Measurements from ENCODE around the gene PHKG1. TPM values are rescaled to one million over a fixed set of nuclear protein-coding genes. Genes with fewer than 3 reads are reported as not detected.
"Not testable (repeated sequence)": the region's sequence is repeated elsewhere in the genome, so short reads cannot be mapped to it uniquely, and the experiment has no call there.

The PHKG1 gene
- total and polyA plus RNA-seq, 4 donors, result 2.9 to 20.5 (median 6.9) TPM

DNA sequence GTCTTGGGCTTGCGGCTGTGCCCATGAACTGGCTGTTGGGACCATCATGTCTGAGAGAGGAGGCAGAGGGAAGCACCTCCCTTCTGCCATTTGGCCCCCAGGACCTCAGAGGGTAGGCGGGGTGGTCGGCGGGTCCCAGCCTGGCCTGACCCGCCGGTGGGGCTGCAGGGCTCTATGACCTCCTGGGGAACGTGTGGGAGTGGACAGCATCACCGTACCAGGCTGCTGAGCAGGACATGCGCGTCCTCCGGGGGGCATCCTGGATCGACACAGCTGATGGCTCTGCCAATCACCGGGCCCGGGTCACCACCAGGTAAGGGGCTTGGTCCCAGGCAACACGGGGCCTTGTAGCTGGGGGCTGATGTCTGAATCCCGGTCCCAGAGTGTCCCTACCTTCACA is 14.6 kb downstream of the PHKG1 start:
- no peaks in the 10 kb centered on the region for H3K27me3 ChIP-seq (ENCODE audit: control insufficient read depth in 1 of 2, insufficient read depth in 2 of 2, low read length in 1 of 2)
- H3K27ac ChIP-seq (ENCODE audit: low read depth in 1 of 2, low read length in 2 of 2), result peak overlapping the region in 1 of 2 donors; percentile 69
- 94% methylated on average over 16 of the region's 16 CpGs for WGBS, 2 donors
- no peak overlapping the region for H3K4me3 ChIP-seq (ENCODE audit: low read length in 2 of 2)
- no peak for ATAC-seq (ENCODE audit: low FRiP score)
- intact Hi-C loops (cut with DNase I), result loop anchor here (10.0 kb wide), 1 partner anchor 433 kb away; no protein-coding TSS in a partner anchor
- DNase-seq, result peak in 1 of 2 donors; percentile 52
- H3K4me1 ChIP-seq (ENCODE audit: control insufficient read depth in 1 of 2, insufficient read depth in 2 of 2, low read length in 2 of 2), result no peaks in the 10 kb centered on the region
- H3K9me3 ChIP-seq (ENCODE audit: control insufficient read depth, low read length), result no peaks in the 10 kb centered on the region
- no peaks in the 10 kb centered on the region for H3K36me3 ChIP-seq (ENCODE audit: control insufficient read depth in 1 of 2, insufficient read depth in 2 of 2, low read length in 1 of 2)

- no peak overlapping the region for H3K27ac ChIP-seq (ENCODE audit: low read depth in 1 of 2, low read length in 2 of 2)
- no peaks in the 10 kb centered on the region for H3K4me1 ChIP-seq (ENCODE audit: control insufficient read depth in 1 of 2, insufficient read depth in 2 of 2, low read length in 2 of 2)
- no peaks in the 10 kb centered on the region for H3K36me3 ChIP-seq (ENCODE audit: control insufficient read depth in 1 of 2, insufficient read depth in 2 of 2, low read length in 1 of 2)
- no peaks in the 10 kb centered on the region for H3K27me3 ChIP-seq (ENCODE audit: control insufficient read depth in 1 of 2, insufficient read depth in 2 of 2, low read length in 1 of 2)
- H3K9me3 ChIP-seq (ENCODE audit: control insufficient read depth, low read length), result no peaks in the 10 kb centered on the region
- intact Hi-C loops (cut with DNase I), result loop anchor here (10.0 kb wide), 1 partner anchor 433 kb away; no protein-coding TSS in a partner anchor
- ATAC-seq (ENCODE audit: low FRiP score) (no peak), DNase-seq (peak in 1 of 2 donors; percentile 50)
- WGBS, 2 donors, result 95 to 100% methylated on average over 3 of the region's 3 CpGs
- no peak overlapping the region for H3K4me3 ChIP-seq (ENCODE audit: low read length in 2 of 2)
These were observed 15.1 kb downstream of the PHKG1 start for GRCh38 chr7:56077681-56078080.

- H3K9me3 ChIP-seq (ENCODE audit: control insufficient read depth, low read length), result no peaks in the 10 kb centered on the region
- no peaks in the 10 kb centered on the region for H3K27me3 ChIP-seq (ENCODE audit: control insufficient read depth in 1 of 2, insufficient read depth in 2 of 2, low read length in 1 of 2)
- H3K4me1 ChIP-seq (ENCODE audit: control insufficient read depth in 1 of 2, insufficient read depth in 2 of 2, low read length in 2 of 2), result no peaks in the 10 kb centered on the region
- no peak overlapping the region for H3K4me3 ChIP-seq (ENCODE audit: low read length in 2 of 2)
- WGBS, 2 donors, result 6 to 7% methylated on average over 19 of the region's 19 CpGs
- DNase-seq (peak; percentile 86 to 94), ATAC-seq (ENCODE audit: low FRiP score) (peak; percentile 92)
- intact Hi-C loops (cut with DNase I), result loop anchor here (2.0 to 10.0 kb wide), 3 partner anchors 70 to 430 kb away; no protein-coding TSS in a partner anchor
- no peaks in the 10 kb centered on the region for H3K36me3 ChIP-seq (ENCODE audit: control insufficient read depth in 1 of 2, insufficient read depth in 2 of 2, low read length in 1 of 2)
- no peak overlapping the region for H3K27ac ChIP-seq (ENCODE audit: low read depth in 1 of 2, low read length in 2 of 2)
These were observed 18.4 kb downstream of the PHKG1 start for GRCh38 chr7:56074371-56074791.

DNA sequence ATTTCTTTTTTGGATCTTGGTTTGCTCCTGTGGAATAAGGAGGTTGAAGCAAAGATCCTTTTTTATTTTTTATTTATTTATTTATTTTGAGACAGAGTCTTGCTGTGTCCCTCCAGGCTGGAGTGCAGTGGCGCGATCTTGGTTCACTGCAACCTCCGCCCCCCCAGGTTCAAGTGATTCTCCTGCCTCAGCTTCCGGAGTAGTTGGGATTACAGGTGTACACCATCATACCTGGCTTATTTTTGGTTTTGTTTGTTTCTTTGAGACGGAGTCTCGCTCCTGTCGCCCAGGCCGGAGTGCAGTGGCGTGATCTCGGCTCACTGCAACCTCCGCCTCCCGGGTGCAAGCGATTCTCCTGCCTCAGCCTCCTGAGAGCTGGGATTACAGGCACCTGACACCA is 26.4 kb downstream of the PHKG1 start:
- ATAC-seq (ENCODE audit: low FRiP score); H3K4me3 ChIP-seq (ENCODE audit: low read length in 2 of 2); H3K36me3 ChIP-seq (ENCODE audit: control insufficient read depth in 1 of 2, insufficient read depth in 2 of 2, low read length in 1 of 2); H3K27ac ChIP-seq (ENCODE audit: low read depth in 1 of 2, low read length in 2 of 2); intact Hi-C loops (cut with DNase I); H3K27me3 ChIP-seq (ENCODE audit: control insufficient read depth in 1 of 2, insufficient read depth in 2 of 2, low read length in 1 of 2); H3K4me1 ChIP-seq (ENCODE audit: control insufficient read depth in 1 of 2, insufficient read depth in 2 of 2, low read length in 2 of 2); H3K9me3 ChIP-seq (ENCODE audit: control insufficient read depth, low read length): not testable (repeated sequence)
- DNase-seq, result peak in 1 of 2 donors; percentile 20
- 95 to 97% methylated on average over 13 of the region's 13 CpGs for WGBS, 2 donors

- H3K9me3 ChIP-seq (ENCODE audit: control insufficient read depth, low read length), result no peaks in the 10 kb centered on the region
- H3K27ac ChIP-seq (ENCODE audit: low read depth in 1 of 2, low read length in 2 of 2), result peak within 1 kb of the TSS; percentile 53 to 68
- no peaks in the 10 kb centered on the region for H3K27me3 ChIP-seq (ENCODE audit: control insufficient read depth in 1 of 2, insufficient read depth in 2 of 2, low read length in 1 of 2)
- intact Hi-C loops (cut with DNase I), result loop anchor here in 1 of 2 donors (1.0 kb wide), 1 partner anchor 13 kb away; the partner anchor contains the start of genes CCT6A and PSPH
- WGBS, 2 donors, result 0% methylated on average over 48 to 49 of the region's 49 CpGs
- DNase-seq (peak; percentile 95 to 97), ATAC-seq (ENCODE audit: low FRiP score) (peak; percentile 99)
- peak within 1 kb of the TSS; percentile 43 to 96 for H3K4me3 ChIP-seq (ENCODE audit: low read length in 2 of 2)
- H3K36me3 ChIP-seq (ENCODE audit: control insufficient read depth in 1 of 2, insufficient read depth in 2 of 2, low read length in 1 of 2), result peaks cover 0 to 3% of the 10 kb centered on the region in 2 donors
- no peaks in the 10 kb centered on the region for H3K4me1 ChIP-seq (ENCODE audit: control insufficient read depth in 1 of 2, insufficient read depth in 2 of 2, low read length in 2 of 2)
These were observed 28.7 kb downstream of the PHKG1 start, which contains the start of gene SUMF2 for GRCh38 chr7:56063882-56064625. Gene SUMF2 (plus strand): TSS chr7:56064286. CDS start chr7:56064312, 26 bp downstream.

- Histone ChIP-seq H3K27ac (ENCODE audit: low read depth in 1 of 2, low read length in 2 of 2) (peak overlapping the region; percentile 1 to 68), H3K36me3 (ENCODE audit: control insufficient read depth in 1 of 2, insufficient read depth in 2 of 2, low read length in 1 of 2) (peaks cover 0 to 3% of the 10 kb centered on the region in 2 donors), H3K4me1 (ENCODE audit: control insufficient read depth in 1 of 2, insufficient read depth in 2 of 2, low read length in 2 of 2) (no peaks in the 10 kb centered on the region), H3K4me3 (ENCODE audit: low read length in 2 of 2) (no peak overlapping the region), H3K9me3 (ENCODE audit: control insufficient read depth, low read length) (no peaks in the 10 kb centered on the region), H3K27me3 (ENCODE audit: control insufficient read depth in 1 of 2, insufficient read depth in 2 of 2, low read length in 1 of 2) (no peaks in the 10 kb centered on the region)
- ATAC-seq (ENCODE audit: low FRiP score) (no peak), DNase-seq (no peak)
- intact Hi-C loops (cut with DNase I), result no loop called here
- WGBS, 2 donors, result 55 to 62% methylated on average over 7 of the region's 7 CpGs
These were observed 29.3 kb downstream of the PHKG1 start for GRCh38 chr7:56063500-56063881.

GRCh38 chr7:56062382-56062781 is 30.4 kb downstream of the PHKG1 start:
- no peak overlapping the region for H3K27ac ChIP-seq (ENCODE audit: low read depth in 1 of 2, low read length in 2 of 2)
- no peak for ATAC-seq (ENCODE audit: low FRiP score)
- no peaks in the 10 kb centered on the region for H3K9me3 ChIP-seq (ENCODE audit: control insufficient read depth, low read length)
- H3K27me3 ChIP-seq (ENCODE audit: control insufficient read depth in 1 of 2, insufficient read depth in 2 of 2, low read length in 1 of 2), result no peaks in the 10 kb centered on the region
- WGBS, 2 donors, result 21 to 24% methylated on average over 2 of the region's 2 CpGs
- intact Hi-C loops (cut with DNase I), result no loop called here
- H3K4me1 ChIP-seq (ENCODE audit: control insufficient read depth in 1 of 2, insufficient read depth in 2 of 2, low read length in 2 of 2), result no peaks in the 10 kb centered on the region
- no peak for DNase-seq
- H3K4me3 ChIP-seq (ENCODE audit: low read length in 2 of 2), result no peak overlapping the region
- peaks cover 0 to 3% of the 10 kb centered on the region in 2 donors for H3K36me3 ChIP-seq (ENCODE audit: control insufficient read depth in 1 of 2, insufficient read depth in 2 of 2, low read length in 1 of 2)

DNA sequence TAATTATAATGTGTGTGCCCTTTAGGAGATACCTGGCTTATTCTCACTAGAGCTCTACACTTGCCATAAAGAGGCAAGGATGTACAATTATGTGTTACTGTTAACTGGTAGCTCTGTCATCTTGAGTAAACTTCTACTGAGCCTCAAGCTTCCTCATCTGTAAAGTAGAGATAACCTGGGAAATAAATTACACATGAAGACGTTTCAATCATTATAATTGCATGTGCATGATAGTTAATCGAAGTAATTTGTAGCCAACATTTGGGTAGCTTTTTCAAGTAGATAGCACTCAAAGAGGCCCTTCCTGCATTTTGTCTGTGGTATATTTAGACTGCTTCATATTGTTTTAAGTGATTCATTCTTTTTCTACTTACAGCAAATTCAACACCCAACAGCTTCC is 38.8 kb downstream of the PHKG1 start:
- Histone ChIP-seq H3K27me3 (ENCODE audit: control insufficient read depth in 1 of 2, insufficient read depth in 2 of 2, low read length in 1 of 2) (no peaks in the 10 kb centered on the region), H3K9me3 (ENCODE audit: control insufficient read depth, low read length) (no peaks in the 10 kb centered on the region), H3K36me3 (ENCODE audit: control insufficient read depth in 1 of 2, insufficient read depth in 2 of 2, low read length in 1 of 2) (peaks cover 0 to 5% of the 10 kb centered on the region in 2 donors), H3K27ac (ENCODE audit: low read depth in 1 of 2, low read length in 2 of 2) (no peak overlapping the region), H3K4me1 (ENCODE audit: control insufficient read depth in 1 of 2, insufficient read depth in 2 of 2, low read length in 2 of 2) (no peaks in the 10 kb centered on the region), H3K4me3 (ENCODE audit: low read length in 2 of 2) (no peak overlapping the region)
- 83 to 84% methylated on average over 2 of the region's 2 CpGs for WGBS, 2 donors
- intact Hi-C loops (cut with DNase I), result no loop called here
- no peak for DNase-seq
- no peak for ATAC-seq (ENCODE audit: low FRiP score)

GRCh38 chr7:56053379-56053778 is 39.4 kb downstream of the PHKG1 start:
- Histone ChIP-seq H3K4me3 (ENCODE audit: low read length in 2 of 2) (no peak overlapping the region), H3K27me3 (ENCODE audit: control insufficient read depth in 1 of 2, insufficient read depth in 2 of 2, low read length in 1 of 2) (no peaks in the 10 kb centered on the region), H3K36me3 (ENCODE audit: control insufficient read depth in 1 of 2, insufficient read depth in 2 of 2, low read length in 1 of 2) (peaks cover 0 to 5% of the 10 kb centered on the region in 2 donors), H3K4me1 (ENCODE audit: control insufficient read depth in 1 of 2, insufficient read depth in 2 of 2, low read length in 2 of 2) (no peaks in the 10 kb centered on the region), H3K27ac (ENCODE audit: low read depth in 1 of 2, low read length in 2 of 2) (no peak overlapping the region), H3K9me3 (ENCODE audit: control insufficient read depth, low read length) (no peaks in the 10 kb centered on the region)
- ATAC-seq (ENCODE audit: low FRiP score) (no peak), DNase-seq (no peak)
- intact Hi-C loops (cut with DNase I), result no loop called here
- WGBS, 2 donors, result 83 to 84% methylated on average over 9 of the region's 9 CpGs

All from aorta (tissue), 5 donors.